HG02610 (cell line): Measurements from ENCODE around the gene PPP1R26.
"Not testable (repeated sequence)": the region's sequence is repeated elsewhere in the genome, so short reads cannot be mapped to it uniquely, and the experiment has no call there.

ENCODE experiments used
- ATAC-seq: cut with Tn5 transposase; IDR thresholded peaks from one replicate; pipeline ENCODE4 v1.9.1; 2021; ENCODE audit warnings: mild to moderate bottlenecking, moderate library complexity; ENCODE audit not compliant: unreplicated experiment

The PPP1R26 gene

DNA sequence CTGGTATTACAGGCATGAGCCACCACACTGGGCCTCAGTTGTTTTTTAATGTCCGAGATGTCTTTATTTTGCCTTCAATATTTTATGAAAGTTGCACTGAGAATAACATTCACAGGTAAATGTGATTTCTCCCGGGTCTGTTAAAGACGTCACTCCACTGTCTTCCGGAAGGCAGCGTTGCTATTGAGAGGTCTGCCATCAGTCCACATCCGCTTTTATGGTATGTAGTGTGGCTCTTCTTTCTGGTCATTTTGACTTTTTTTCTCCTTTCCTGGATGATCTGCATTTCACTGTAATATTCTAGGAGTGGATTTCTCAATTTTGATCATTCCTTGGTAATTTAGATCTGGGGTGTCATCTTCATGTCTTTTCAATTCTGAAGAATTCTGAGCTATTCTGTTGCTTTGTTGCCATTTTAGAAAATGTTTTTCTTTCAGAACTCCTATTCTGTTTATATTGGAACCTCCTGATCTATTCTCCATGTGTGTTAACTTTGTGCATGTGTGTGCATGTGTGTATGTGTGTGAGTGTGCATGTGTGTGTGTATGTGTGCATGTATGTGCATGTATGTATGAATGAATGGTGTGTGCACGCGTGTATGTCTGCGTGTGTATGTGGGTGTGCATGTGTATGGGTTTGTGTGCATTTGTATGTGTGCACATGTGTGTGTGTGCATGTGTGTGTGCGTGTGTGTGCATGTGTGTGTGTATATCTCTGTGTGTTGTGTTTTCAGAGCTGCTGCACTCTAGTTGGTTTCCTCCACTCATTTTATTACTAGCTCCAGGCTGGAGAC, 39.8 kb downstream of the PPP1R26 start:
- ATAC-seq, result no peak

DNA sequence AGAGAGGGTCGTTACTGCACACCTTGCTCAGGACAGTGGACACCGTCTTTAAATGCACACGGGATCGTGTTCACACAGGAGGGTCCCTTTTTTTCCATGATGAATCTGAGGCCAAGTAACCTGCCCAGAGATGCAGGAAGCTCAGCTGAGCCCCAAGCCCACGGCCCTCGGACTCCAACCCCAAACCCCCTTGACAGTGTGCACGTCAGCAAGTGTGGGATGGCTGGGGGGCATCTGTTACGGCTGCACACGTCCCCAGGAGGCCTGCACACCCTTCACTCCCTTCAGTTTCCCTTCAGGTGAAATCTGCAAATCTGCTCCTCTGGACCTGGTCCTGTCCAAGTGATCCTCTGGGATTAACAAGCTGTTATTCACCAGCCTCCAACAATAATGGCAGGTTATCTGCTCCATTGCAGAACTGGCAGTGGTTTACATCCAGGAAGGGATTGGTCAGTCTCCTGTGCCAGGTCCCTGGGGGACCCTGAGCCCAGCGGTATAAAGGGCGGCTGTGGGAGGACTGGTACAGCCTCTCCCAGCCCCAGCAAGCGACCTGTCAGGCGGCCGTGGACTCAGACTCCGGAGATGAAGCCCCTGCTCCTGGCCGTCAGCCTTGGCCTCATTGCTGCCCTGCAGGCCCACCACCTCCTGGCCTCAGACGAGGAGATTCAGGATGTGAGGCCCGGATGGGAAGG, 41.5 kb downstream of the PPP1R26 start, which contains the start of gene LCN1:
LCN1 (plus strand) TSS at position 525 of the 692 bp plus-strand sequence; CDS start at position 583, 58 bp downstream.
- no peak for ATAC-seq

DNA sequence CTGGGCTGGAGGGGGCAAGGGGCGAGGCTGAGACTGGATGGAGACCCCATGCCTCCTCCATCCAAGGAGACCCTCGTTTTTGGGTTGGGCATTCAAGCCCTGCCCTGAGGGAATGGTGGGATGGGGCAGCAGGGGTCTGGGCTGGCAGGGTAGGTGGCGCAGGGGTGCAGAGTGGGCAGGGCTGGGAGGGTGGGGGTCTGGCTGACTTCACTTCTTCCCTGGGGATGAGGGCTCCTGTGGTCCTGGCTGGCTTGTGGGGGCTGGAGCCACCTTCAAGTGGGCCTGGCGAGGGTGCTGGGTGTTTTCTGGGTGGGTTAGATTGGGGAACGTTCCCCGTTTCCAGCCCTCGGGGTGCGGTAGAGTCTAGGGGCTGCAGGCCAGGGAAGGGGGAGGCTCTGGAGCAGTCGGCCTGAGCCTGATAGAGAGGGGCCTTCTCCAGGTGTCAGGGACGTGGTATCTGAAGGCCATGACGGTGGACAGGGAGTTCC, 42.1 kb downstream of the PPP1R26 start:
- ATAC-seq, result no peak

DNA sequence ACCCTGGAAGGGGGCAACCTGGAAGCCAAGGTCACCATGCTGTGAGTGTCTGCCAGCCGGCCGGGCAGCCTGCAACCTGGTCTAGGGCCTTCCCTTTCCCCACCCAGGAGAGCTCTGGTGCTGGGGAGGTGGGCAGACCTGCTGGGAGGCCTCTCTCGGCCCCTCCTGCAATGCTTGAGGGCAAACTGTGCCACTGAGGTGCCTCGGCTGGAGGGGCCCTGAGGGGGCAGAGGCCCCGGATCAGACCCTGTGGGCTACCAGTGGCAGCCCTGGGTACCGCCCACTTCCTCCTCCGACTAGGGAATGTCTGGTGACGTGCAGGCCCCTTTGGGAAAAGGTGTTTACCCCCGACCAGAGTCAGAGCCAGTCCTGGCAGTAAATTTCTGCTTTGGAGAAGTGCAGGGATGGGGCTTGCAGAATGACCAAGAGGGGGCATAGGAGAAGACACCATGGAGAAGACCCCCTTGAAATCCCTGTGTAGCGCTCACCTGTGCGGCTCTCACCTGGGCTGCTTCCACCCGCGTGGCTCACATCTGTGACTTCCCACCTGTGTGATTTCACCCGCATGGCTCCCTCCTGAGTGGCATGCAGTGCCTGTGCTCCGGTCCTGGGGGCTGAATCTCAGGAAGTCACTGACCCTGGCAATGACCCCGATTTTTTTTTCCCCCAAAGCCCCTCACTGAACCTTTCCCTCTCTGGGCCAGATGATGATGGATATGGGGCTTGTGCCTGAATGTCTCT, 42.7 kb downstream of the PPP1R26 start:
- ATAC-seq, result no peak

DNA sequence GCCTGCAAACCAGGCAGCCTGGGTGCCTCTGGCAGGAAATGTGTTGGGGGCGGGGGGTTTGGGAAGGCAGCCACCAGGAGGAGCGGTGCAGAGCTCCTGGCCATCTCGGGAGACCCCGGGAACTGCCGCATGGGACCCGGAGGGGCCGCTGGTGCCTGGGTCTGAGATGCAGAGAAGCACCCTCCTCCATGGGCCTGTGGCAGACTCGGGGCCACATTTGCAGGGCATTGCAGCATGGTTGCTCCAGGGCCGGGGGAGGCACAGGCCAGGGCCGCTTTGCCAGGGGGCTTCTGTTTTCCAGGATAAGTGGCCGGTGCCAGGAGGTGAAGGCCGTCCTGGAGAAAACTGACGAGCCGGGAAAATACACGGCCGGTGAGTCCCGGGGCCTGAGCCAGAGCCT, 43.3 kb downstream of the PPP1R26 start:
- ATAC-seq, result no peak

DNA sequence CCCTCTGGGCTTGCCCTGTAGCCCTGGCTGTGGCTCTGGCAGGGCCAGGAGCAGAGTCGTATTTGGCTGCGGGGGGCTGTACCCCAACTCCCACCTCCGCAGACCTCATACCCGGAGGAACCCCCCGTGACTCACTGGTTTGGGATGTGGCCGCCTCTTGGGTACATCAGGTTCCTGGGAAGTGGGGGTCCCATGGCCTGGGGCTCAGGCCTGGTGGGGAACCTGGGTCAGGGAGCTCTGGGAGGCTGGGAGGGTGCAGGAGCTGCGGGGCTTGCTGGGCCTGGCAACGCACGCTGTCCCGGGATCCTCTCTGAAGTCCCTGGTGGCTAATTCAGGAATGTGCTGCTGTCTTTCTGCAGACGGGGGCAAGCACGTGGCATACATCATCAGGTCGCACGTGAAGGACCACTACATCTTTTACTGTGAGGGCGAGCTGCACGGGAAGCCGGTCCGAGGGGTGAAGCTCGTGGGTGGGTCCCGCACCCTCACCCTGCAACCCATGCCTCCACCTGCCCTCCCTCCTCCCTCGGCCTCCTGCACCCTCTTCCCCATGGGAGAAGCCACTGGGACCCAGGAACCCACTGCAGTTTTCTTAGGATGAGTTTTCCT, 44.0 kb downstream of the PPP1R26 start:
- no peak for ATAC-seq

DNA sequence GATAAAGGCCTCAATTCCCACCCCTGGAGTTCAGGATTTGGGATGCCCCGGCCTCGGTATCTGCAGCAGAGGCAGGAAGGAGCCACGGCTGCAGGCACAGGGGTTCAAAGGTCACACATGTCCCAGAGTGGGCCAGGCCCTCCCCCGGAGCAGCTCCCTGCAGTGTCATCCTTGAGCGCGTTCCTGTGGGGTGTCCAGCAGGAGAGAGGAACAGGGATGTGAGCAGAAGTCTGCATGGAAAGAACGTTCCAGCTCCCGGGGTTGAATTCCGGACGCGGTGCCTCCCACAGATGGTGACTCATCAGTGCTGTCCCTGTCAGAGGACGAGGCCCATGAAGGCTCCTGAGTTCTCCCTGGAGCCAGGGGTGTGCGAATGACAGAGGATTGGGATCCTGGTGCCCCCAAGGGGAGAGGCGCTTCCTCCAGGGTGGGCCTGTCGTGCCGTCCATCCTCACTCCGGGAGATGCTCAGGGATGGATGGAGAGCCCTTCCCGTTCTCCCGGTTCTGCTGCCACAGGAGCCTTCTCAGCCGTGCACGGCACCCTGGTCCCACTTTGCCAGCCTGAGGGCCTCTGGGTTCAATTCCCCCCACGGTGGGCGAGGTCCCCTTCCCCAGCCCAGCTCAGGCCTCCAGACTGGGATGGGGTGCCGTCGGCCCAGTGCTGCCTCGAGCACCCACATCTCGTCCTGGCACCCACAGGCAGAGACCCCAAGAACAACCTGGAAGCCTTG, 44.7 kb downstream of the PPP1R26 start:
- no peak for ATAC-seq

DNA sequence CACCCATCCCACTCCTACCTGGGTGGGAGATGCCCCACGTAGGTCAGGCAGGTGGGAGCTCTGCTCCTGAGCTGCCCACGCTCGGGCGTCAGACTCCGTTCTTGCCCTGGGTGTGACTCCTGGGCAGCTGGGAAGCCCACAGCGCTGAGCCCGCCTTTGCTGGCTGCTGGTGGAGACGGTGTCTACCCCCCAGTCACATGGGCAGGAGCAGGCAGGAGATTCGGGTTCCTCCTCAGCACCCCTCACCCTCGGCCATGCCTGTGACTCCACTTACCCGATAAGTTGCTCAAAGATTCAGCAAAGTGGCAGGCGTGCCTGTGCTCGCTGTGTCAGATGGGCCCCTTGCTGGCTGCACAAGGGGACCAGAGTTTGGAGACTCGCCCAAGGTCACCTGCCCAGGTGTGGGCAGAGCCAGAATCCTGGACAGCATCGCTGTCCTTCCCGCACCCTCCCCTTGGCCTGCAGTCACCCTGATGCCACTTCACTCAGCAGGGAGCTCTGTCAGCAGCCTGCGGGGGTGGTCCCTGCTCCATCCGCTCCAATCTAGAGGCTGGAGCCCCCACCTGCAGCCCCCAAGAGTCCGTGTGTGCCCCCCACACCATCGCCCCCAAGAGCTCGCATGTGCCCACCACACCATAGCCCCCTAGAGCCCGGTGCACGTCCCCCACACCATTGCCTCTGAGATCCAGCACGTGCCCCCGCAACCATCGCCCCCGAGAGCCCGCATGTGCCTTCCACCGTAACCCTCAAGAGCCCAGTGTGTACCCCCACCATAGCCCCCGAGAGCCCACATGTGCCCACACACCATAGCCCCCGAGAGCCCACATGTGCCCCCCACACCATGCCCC, 45.9 kb downstream of the PPP1R26 start:
- no peak for ATAC-seq

DNA sequence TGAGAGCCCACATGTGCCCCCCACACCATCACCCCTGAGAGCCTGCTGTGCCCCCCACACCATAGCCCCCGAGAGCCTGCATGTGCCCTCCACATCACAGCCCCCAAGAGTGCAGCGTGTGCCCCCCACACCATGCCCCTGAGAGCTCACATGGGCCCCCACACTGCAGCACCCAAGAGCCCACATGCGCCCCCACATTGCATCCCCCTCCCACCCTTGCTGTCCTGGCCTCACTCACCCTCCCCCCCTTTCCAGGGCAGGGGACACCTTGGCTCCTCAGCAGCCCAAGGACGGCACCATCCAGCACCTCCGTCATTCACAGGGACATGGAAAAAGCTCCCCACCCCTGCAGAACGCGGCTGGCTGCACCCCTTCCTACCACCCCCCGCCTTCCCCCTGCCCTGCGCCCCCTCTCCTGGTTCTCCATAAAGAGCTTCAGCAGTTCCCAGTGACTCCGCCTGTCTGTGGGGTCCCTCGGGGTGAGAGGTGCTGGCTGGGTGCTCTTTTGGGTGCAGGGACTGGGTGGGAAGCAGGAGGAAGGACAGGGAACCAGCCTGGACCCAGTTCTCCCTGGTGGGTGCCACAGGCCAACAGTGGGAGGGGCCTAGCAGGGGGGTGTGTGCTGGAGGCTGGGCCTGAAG, 46.6 kb downstream of the PPP1R26 start:
- ATAC-seq, result no peak

DNA sequence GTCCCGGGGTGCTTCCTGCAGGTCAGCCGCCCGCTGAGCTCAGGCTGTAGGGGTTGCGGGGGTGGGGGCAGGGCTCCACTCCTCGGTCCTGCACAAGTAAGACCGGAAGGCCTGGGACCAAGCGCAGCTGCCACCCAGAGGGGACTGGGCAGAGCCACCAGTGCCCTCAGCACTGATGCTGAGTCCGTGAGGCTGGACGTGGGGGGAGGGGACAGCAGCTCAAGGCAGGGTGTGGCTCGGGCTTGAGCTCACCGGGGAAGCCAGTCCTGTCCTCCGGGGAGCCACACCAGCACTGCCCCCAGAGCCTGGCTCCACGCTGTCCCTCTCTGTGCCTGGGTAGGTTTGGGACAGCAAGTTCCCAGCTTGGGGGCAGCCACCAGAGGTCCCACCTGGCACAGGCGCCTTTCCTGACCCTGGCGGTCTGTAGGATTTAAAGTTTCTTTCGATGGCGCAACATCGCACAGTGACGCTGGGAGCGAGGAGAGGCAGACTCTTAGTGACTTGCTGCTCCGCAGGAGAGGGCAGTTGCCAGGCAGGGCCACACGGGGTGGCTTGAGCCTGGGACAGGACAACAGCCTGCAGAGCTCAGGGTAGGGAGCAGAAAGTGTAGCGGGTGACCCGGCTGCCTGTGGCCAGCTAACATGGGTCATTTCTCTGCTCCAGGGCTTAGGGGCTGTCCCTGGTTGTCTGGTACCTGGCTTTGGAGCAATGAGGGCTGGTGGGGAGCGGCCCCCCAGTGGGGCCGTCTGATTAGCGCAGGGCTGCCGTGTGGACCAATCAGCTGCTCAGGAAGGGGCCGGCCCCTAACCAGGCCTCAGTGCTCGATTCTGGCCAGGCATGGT, 47.4 kb downstream of the PPP1R26 start:
- no peak for ATAC-seq

DNA sequence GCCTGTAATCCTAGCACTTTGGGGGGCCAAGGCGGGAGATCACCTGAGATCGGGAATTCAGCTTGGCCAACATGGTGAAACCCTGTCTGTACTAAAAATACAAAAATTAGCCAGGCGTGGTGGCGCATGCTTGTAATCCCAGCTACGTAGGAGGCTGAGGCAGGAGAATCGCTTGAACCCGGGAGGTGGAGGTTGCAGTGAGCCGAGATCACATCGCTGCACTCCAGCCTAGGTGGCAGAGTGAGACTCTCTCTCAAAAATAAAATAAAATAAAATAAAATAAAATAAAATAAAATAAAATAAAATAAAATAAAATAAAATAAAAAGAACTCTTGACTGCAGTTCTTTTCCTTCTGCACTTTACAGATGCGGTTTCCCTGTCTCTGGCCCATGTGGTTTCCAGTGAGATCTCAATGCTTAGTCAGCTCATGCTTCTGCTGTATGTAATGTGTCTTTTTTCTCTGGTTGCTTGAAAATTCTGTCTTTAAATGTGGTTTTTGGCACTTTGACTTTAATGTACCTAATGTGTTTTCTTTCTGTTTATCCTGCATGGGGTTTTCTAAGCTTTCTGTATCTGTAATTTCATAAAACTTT, 49.4 kb downstream of the PPP1R26 start:
- ATAC-seq, result not testable (repeated sequence)

DNA sequence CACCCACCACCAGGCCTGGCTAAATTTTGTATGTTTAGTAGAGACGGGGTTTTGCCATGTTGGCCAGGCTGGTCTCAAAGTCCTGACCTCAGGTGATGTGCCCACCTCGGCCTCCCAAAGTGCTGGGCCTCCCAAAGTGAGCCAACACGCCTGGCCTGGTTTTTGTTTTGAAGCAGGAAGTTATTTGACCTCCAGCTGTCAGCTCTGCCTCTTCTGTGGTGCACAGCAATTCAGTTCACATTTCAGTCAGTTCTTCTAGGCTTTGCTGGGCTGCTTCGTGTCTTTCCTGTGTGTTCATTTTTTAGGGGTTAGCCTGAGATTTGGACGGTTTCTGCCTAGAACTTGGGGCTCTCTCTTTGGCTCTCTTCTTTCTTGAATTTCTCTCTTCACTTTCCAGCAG, 50.6 kb downstream of the PPP1R26 start:
- no peak for ATAC-seq

DNA sequence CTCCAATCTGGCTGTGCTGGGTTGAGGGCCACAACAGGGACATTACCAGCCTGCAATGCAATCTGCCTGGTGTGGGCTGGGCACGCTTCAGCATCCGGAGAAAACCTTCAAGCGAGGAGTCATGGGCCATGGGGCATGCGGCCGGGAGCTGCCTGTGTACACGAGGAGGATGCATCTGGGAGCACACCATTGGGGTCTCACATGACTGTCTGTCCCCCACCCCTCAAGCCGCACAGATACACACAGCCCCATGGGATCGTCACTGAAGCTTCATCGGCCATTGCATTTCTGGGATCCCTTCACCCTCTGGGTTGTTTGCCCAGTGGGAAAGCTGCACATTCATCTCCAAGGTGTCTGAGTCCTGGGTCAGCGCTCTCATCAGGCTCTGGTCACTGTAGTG, 51.5 kb downstream of the PPP1R26 start:
- no peak for ATAC-seq

DNA sequence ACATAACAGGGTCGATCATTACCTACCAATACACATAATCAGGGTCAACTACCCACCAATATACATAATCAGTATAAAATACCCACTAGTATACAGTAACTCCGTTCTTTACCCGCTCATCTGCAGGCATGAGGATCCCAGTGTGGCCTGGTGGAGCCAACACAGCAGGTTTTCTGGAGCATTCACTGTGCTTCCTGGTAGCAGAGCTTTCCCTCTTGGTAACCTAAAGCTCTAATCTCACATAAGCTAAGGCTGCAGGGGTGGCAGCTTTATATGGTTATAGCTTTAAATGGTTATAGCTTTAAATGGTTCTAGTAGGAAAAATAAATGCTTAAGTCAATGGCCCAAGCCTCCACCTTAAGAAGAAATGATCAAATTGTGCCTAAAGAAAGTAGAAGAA, 53.5 kb downstream of the PPP1R26 start:
- ATAC-seq, result no peak

DNA sequence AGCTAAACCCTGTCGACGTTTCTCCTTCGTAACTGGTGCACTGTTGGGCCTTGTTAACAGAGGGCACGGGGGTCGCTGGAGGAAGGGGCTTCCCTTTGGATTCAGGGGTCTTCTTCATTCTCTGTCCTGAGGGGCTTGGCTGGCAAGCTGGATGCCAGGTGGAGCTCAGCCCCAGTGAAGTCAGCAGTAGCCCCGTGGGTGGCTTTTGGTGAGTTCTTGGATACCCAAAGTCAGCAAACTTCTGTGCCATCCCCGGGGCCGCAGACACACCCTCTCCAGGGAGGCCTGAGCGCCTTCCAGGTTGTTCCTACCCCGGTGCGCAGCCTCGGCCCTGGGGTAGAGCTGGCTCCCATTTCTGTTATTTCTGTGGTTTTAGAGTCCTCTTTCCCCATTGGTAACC, 54.1 kb downstream of the PPP1R26 start:
- no peak for ATAC-seq

DNA sequence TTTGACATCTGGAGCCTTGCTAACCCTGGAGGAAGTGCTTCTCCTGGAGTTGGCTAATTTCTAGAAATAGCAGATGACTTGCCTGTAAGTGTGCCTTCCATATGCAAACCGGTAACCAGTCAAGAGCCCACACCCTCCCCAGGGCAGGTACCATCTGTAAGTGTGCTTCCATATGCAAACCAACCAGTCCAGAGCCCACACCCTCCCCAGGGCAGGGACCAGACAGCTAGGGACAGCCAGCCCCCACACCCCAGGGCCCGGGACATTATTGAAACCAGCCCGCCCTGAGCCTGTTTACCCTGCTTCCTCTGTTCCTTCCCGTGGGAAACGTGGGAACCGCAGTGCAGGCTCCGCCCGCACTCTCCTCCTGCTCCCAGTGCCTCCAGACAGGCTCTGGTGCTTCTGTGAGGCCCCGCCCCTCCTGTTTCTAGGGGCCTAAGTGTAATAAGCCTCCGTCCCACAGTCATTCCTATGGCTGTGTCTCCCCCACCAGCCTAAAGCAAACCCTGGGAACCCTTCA, 54.7 kb downstream of the PPP1R26 start:
- ATAC-seq, result not testable (repeated sequence)

DNA sequence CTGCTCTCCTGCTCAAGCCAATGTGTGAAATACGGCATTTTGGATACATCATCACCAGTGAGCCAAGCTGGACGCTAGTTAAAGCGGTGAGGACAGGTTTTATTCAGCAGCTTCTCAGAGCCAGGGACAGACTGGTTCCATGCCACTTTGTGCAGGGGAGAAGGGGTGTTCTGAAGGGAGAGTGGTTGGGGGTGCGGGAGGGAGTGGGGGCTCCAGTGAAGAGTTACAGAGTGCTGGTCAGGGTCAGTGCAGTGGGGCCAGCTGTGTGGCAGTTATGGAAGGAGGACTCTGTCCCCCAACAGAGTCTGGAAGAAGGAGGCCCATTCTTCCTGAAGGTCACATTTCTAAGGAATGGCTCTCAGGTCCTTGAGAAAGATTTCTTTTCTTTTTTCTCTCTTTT, 55.2 kb downstream of the PPP1R26 start:
- ATAC-seq, result not testable (repeated sequence)
